Subcutaneous abdominal adipose tissue (tissue), 5 donors: Measurements from ENCODE around the gene IGFBP5.

ENCODE experiments used
- H3K27ac ChIP-seq: one replicate; pipeline ENCODE4 v1.7.0; 2013; ENCODE audit warnings: low read depth, mild to moderate bottlenecking, inconsistent platforms, low read length, moderate library complexity
- H3K27me3 ChIP-seq, 5 donors: one replicate each; pipeline ENCODE4 v1.7.0; 2013; ENCODE audit warnings: low read length in 5 of 5, inconsistent platforms in 1 of 5; ENCODE audit not compliant: control insufficient read depth in 5 of 5, insufficient read depth in 4 of 5
- H3K36me3 ChIP-seq, 5 donors: one replicate each; pipeline ENCODE4 v1.7.0; 2013; ENCODE audit warnings: low read length in 5 of 5; ENCODE audit not compliant: control insufficient read depth in 5 of 5, insufficient read depth in 5 of 5
- H3K4me1 ChIP-seq, 5 donors: one replicate each; pipeline ENCODE4 v1.7.0; 2013; ENCODE audit warnings: low read length in 5 of 5, mild to moderate bottlenecking in 3 of 5, moderate library complexity in 1 of 5; ENCODE audit not compliant: control insufficient read depth in 5 of 5, insufficient read depth in 5 of 5
- H3K4me3 ChIP-seq, 5 donors: one replicate each; pipeline ENCODE4 v1.7.0; 2013; ENCODE audit warnings: low read length in 5 of 5, low read depth in 1 of 5
- H3K9ac ChIP-seq, 5 donors: one replicate each; pipeline ENCODE4 v1.7.0; 2013; ENCODE audit warnings: low read length in 5 of 5, mild to moderate bottlenecking in 4 of 5, moderate library complexity in 3 of 5
- H3K9me3 ChIP-seq, 5 donors: one replicate each; pipeline ENCODE4 v1.7.0; 2013; ENCODE audit warnings: low read length in 5 of 5; ENCODE audit not compliant: control insufficient read depth in 5 of 5
- donor health status: healthy.
- donor health status: healthy.
- donor health status: healthy.
- donor health status: healthy.
- donor health status: healthy.

Gene IGFBP5, protein sequence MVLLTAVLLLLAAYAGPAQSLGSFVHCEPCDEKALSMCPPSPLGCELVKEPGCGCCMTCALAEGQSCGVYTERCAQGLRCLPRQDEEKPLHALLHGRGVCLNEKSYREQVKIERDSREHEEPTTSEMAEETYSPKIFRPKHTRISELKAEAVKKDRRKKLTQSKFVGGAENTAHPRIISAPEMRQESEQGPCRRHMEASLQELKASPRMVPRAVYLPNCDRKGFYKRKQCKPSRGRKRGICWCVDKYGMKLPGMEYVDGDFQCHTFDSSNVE

GRCh38 chr2:216695401-216695821 lies at the start of gene IGFBP5:
IGFBP5 (minus strand) TSS chr2:216695549; CDS start chr2:216694775, 774 bp downstream.
- H3K4me1 ChIP-seq = peaks cover 10 to 66% (median 49%) of the 10 kb centered on the region in 5 donors
- H3K9ac ChIP-seq = peak within 1 kb of the TSS in 3 of 5 donors; percentile 44 to 58 (median 45)
- peak within 1 kb of the TSS; percentile 50 for H3K27ac ChIP-seq

DNA sequence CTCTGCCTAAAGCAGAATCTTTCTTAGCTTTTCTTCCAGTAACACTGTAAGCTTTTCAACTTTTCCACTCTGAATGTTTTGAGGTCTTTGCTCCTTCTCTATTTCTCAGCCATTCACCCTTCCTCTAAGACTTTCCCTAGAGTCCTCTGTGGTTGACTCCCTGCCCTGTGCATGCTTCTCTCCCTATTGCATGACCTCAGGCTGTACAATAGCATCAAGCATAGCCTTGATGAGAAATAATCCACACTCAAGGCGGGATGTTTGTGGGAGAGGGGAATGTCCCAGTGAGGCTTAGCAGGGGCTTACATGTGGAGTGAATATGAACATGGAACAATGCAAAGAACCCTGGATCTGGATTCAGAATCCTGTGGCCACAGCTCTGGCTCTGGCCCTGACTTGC lies 48.4 kb upstream of the IGFBP5 start:
- Histone ChIP-seq H3K27me3 (no peaks in the 10 kb centered on the region), H3K27ac (no peak overlapping the region), H3K36me3 (no peaks in the 10 kb centered on the region), H3K4me3 (no peak overlapping the region), H3K4me1 (peaks cover 3 to 31% (median 27%) of the 10 kb centered on the region in 5 donors), H3K9ac (no peak overlapping the region), H3K9me3 (no peaks in the 10 kb centered on the region)

More at GRCh38 chr2:216695401-216695821, at the start of gene IGFBP5:
- H3K27me3 ChIP-seq = peaks cover 0 to 21% (median 4%) of the 10 kb centered on the region in 5 donors
- H3K36me3 ChIP-seq = no peaks in the 10 kb centered on the region
- peak within 1 kb of the TSS; percentile 58 to 88 (median 71) for H3K4me3 ChIP-seq
- no peaks in the 10 kb centered on the region for H3K9me3 ChIP-seq

- Histone ChIP-seq H3K27me3 (no peaks in the 10 kb centered on the region), H3K36me3 (no peaks in the 10 kb centered on the region), H3K4me3 (peak overlapping the region in 1 of 5 donors; percentile 12), H3K27ac (peak overlapping the region; percentile 25), H3K9ac (no peak overlapping the region), H3K9me3 (no peaks in the 10 kb centered on the region), H3K4me1 (peaks cover 3 to 31% (median 27%) of the 10 kb centered on the region in 5 donors)
These were observed 47.1 kb upstream of the IGFBP5 start for GRCh38 chr2:216742411-216742810.

DNA sequence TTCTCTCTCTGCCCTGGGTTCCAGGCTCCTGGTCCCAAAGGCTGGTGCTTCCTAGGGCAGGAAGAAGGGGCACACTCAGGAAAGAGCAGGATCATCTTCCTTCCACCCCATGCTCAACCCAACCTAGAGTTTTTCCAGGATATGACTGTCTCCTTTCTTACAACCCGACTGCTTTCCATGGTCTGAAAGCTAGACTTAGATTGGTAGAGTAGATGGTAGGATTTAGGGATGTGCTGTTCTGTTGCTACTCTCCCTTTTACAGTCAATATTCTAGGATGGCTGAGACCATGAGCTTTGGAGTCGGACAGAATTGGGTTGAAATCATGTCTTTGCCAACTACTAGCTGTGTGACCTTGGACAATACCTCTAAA lies 45.9 kb upstream of the IGFBP5 start:
- H3K4me3 ChIP-seq = no peak overlapping the region
- H3K27ac ChIP-seq = peak overlapping the region; percentile 19
- peaks cover 3 to 31% (median 27%) of the 10 kb centered on the region in 5 donors for H3K4me1 ChIP-seq
- no peak overlapping the region for H3K9ac ChIP-seq
- H3K27me3 ChIP-seq = no peaks in the 10 kb centered on the region
- H3K36me3 ChIP-seq = no peaks in the 10 kb centered on the region
- no peaks in the 10 kb centered on the region for H3K9me3 ChIP-seq

- H3K9ac ChIP-seq = no peak overlapping the region
- peak overlapping the region in 1 of 5 donors; percentile 5 for H3K4me3 ChIP-seq
- peak overlapping the region; percentile 59 for H3K27ac ChIP-seq
- H3K4me1 ChIP-seq = peaks cover 3 to 31% (median 27%) of the 10 kb centered on the region in 5 donors
- no peaks in the 10 kb centered on the region for H3K9me3 ChIP-seq
- H3K27me3 ChIP-seq = no peaks in the 10 kb centered on the region
- no peaks in the 10 kb centered on the region for H3K36me3 ChIP-seq
These were observed 45.3 kb upstream of the IGFBP5 start for GRCh38 chr2:216740557-216741222.

DNA sequence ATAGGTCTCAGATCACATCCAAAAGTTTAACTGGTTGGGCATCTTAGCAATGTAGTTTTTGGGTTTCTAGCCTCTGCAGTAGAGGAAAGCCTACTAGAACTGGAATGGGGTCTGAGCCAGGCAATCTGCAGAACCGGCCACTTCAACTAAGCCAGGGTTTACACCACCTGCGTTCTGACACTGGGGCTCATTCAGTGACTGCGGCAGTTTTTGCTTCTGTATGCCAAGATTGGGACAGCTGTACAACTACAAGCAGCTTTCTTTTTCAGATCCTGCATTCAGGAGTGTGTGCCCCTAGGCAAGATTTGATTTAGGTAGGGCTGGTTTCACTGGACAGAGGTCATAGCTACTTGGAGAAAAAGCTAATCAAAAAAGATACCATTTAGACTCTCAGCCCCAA lies 43.7 kb upstream of the IGFBP5 start:
- no peak overlapping the region for H3K9ac ChIP-seq
- H3K4me3 ChIP-seq = no peak overlapping the region
- H3K4me1 ChIP-seq = peaks cover 3 to 35% (median 32%) of the 10 kb centered on the region in 5 donors
- H3K36me3 ChIP-seq = no peaks in the 10 kb centered on the region
- no peaks in the 10 kb centered on the region for H3K27me3 ChIP-seq
- no peak overlapping the region for H3K27ac ChIP-seq
- no peaks in the 10 kb centered on the region for H3K9me3 ChIP-seq

DNA sequence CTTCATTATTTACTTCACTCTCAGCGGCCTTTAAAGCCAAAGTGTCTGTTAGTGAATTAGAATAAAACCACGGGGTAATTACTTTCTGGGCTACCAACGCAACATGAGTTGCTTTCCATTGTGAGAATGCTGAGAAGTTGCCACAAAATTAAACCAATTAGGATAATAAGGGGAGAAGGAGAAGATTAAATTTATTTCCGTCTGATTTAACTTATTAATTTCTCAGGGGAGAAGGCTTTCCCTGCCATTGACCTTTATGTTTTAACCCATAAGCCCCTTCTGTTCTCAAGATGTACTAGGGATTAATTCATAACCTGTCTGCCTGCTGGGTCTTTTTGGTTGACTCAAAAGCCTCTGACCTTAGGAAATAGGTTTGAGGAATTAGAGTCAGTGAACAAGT lies 42.3 kb upstream of the IGFBP5 start:
- Histone ChIP-seq H3K4me1 (peaks cover 3 to 47% (median 38%) of the 10 kb centered on the region in 5 donors), H3K9ac (no peak overlapping the region), H3K27me3 (no peaks in the 10 kb centered on the region), H3K27ac (no peak overlapping the region), H3K4me3 (no peak overlapping the region), H3K36me3 (no peaks in the 10 kb centered on the region), H3K9me3 (no peaks in the 10 kb centered on the region)

GRCh38 chr2:216736326-216736725 lies 41.0 kb upstream of the IGFBP5 start:
- Histone ChIP-seq H3K27ac (no peak overlapping the region), H3K36me3 (no peaks in the 10 kb centered on the region), H3K27me3 (no peaks in the 10 kb centered on the region), H3K9me3 (no peaks in the 10 kb centered on the region), H3K9ac (no peak overlapping the region), H3K4me1 (peaks cover 3 to 35% (median 29%) of the 10 kb centered on the region in 5 donors), H3K4me3 (no peak overlapping the region)

DNA sequence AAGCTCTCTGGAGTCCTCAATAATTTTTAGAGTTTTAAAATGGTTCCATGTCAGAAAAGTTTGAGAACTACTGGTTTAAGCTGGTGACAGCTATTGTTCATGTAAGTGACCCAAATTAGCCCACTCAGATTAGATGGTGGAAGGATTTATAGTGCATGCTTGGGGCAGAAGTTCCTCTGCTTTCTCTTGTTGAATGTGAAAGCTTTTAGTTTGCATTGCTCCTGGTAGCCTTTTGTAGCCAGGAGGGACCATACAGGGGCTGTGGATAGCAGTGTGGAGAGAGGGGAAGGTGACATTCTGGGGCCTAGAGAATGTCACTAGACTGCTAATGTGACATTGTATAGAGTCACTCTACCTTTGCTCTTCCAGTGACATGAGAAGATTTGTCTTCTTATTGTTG lies 40.3 kb upstream of the IGFBP5 start:
- H3K9ac ChIP-seq = no peak overlapping the region
- no peaks in the 10 kb centered on the region for H3K36me3 ChIP-seq
- no peaks in the 10 kb centered on the region for H3K27me3 ChIP-seq
- H3K4me1 ChIP-seq = peaks cover 0 to 29% (median 22%) of the 10 kb centered on the region in 5 donors
- no peaks in the 10 kb centered on the region for H3K9me3 ChIP-seq
- no peak overlapping the region for H3K4me3 ChIP-seq
- H3K27ac ChIP-seq = no peak overlapping the region

- Histone ChIP-seq H3K9me3 (no peaks in the 10 kb centered on the region), H3K27ac (no peak overlapping the region), H3K36me3 (no peaks in the 10 kb centered on the region), H3K4me1 (peaks cover 0 to 23% (median 17%) of the 10 kb centered on the region in 5 donors), H3K4me3 (no peak overlapping the region), H3K9ac (peak overlapping the region in 1 of 5 donors; percentile 23), H3K27me3 (no peaks in the 10 kb centered on the region)
These were observed 39.7 kb upstream of the IGFBP5 start for GRCh38 chr2:216735086-216735485.
